SK-MEL-5 (cell line): ENCODE results near the gene HTR1E. TPM values are rescaled to one million over a fixed set of nuclear protein-coding genes. Genes with fewer than 3 reads are reported as not detected.
"Not testable (repeated sequence)": the region's sequence is repeated elsewhere in the genome, so short reads cannot be mapped to it uniquely, and the experiment has no call there.

Experiments
- DNase-seq: peaks from one replicate; pipeline ENCODE4 v3.0.0-alpha.2; 2016; ENCODE audit warnings: low read depth, low spot score
- in situ Hi-C: cut with HindIII; loops from 2 replicates; pipeline ENCODE4 v1.10.0; 2016; ENCODE audit warnings: low sequenced_read_pairs, high pct_unique_total_duplicates, low pct_unique_long_range_greater_than_20kb
- polyA plus RNA-seq, 2 experiments: library from polyadenylated mRNA; depleted of rRNA; stranded (reverse); fragments of >200 nt; gene quantifications; 2 replicates each; pipeline ENCODE4 v1.2.3, GENCODE V29; 2015
- total RNA-seq: library from RNA; depleted of rRNA; stranded (reverse); fragments of >200 nt; shearing (Covaris generic); gene quantifications from 2 replicates; pipeline ENCODE4 v1.2.3, GENCODE V29; 2014; rRNA removed

The HTR1E gene
- not detected in 2 replicates for total RNA-seq
- not detected in 2 replicates for polyA plus RNA-seq (2015; cell fraction: cytosol; rRNA removed)
- not detected in 2 replicates for polyA plus RNA-seq (2015; cell fraction: nucleus; rRNA removed)

DNA sequence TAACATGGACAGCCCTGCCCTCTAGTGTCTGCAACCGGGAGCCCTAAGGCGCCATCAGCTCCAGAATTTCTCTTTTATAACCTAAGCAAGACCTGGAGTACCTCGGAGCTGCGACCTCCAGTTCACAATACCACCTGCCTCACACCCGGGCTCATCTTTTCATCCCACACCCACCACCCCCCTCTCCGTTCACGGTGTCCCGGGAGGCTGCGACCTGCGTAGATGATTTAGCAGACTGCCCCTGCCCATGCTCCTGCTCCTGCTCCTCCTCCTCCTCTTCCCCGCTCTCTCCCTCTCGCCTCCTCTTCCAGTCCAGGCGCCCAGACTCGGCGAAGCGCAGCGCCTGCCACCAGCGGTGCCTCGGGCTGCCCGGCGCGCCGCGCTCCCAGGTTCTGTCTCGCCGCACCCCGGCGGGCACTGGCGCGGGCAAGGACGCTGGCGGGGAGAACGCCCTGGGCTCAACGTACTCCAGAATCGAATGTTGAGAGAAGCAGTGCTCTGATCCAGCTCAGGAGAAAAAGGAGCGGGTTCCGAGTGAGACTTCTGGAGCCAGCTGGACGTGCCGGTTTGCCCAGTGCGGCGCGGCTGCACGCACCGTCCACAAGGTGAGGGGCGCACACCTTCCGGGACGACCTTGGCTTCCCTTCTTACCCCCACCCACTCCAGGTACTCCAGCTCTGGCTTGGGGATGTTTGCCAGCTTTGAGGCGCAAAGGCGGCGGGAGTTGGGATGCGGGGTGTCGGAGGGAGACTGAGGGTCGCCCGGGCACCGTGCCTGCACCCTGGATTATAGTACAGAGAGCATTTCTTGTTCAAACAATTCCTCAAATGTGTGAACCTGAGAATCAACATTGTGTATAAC lies at the start of gene HTR1E:
Gene HTR1E (plus strand): TSS at position 310 of the 861 bp plus-strand sequence. CDS start 77,807 bp downstream, outside the sequence.
- in situ Hi-C loops = no loop called here

DNA sequence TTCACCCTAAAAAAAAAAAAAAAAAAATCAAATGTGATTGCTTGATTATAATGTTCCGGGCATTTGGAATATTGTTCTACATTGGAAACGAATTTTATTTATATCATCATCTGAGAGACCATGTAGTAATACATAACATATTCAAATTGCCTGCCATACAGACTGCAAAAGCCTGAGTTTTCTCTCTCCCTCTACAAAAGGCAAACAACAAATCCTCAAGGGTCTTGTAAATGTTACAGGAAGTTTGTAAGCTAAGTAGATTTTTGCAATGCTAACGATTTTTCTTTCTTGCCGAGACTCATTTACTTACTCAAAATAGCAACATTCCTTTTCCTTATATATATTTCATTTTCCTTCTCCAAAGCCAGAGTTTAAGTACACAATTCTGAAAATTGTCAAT lies 49.0 kb upstream of the HTR1E start:
- in situ Hi-C loops = no loop called here
- DNase-seq = no peak

More for the DNA sequence above, at the start of gene HTR1E:
- peak; percentile 54 for DNase-seq

DNA sequence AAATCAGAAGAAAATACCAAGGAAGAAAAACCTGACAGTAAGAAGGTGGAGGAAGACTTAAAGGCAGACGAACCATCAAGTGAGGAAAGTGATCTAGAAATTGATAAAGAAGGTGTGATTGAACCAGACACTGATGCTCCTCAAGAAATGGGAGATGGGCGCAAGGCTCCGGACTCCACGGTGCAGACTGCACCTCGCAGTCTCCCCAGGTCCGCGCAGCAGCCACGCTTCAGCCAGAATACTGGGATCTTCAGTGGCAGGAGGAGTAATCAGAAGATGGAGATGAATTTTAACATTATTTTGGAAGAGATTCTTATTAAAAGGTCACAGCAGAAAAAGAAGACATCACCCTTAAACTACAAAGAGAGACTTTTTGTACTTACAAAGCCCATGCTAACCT lies 40.1 kb upstream of the HTR1E start:
- DNase-seq, in situ Hi-C loops: not testable (repeated sequence)

- in situ Hi-C loops = no loop called here
- DNase-seq = no peak
These were observed 23.5 kb upstream of the HTR1E start for GRCh38 chr6:86913795-86914194.

DNA sequence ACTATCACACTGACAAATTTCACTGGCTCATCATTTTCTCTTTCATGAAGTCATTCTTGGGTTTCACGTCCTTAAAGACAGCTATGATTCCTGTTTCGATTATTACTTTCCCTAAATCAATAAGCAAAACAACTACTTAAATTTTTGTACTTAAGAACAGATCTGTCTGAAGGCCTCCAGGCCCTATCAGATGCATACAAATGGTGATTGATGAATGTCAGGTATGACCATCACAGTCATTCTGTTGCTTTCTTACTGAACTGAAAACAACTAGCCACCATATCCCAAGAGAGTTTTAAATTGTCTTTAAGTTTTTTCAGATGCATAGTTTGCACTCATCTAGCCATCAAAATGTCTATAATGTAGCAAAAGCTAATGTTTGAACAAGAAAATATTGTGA lies 20.9 kb upstream of the HTR1E start:
- DNase-seq = no peak
- in situ Hi-C loops = no loop called here

DNA sequence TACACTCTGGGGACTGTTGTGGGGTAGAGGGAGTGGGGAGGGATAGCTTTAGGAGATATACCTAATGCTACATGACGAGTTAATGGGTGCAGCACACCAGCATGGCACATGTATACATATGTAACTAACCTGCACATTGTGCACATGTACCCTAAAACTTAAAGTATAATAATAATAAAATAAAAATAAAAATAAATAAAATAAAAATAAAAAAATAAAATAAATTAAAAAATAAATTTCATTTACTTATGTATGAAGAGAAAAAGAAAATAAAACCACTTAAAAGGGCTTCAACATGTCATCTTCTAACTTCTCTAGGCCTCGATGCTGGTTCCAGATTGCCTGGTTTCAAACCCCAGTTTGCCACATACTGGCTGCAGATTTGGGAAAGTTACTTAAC lies 10.2 kb upstream of the HTR1E start:
- DNase-seq, in situ Hi-C loops: not testable (repeated sequence)

- in situ Hi-C loops, DNase-seq: not testable (repeated sequence)
These were observed 9.5 kb upstream of the HTR1E start for GRCh38 chr6:86927859-86928258.

DNA sequence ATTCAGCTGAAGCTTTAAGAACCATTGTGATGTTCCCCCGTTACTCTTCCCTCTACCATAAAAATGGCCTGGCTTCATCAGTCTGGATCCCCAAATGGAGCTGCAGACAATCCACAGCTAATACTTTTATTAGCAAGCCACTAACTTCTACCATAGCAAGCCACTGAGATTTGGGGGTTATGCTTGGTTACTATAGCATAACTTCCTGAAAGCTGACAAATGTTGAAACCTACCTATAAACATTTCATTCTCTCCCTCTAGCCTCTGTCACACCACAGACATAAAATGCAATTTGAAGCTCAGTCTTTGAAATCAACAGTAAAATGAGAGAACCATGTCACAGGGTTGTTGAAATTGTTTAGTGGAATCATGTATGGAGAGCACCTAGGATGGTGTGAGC lies 3.0 kb upstream of the HTR1E start:
- in situ Hi-C loops = no loop called here
- no peak for DNase-seq

DNA sequence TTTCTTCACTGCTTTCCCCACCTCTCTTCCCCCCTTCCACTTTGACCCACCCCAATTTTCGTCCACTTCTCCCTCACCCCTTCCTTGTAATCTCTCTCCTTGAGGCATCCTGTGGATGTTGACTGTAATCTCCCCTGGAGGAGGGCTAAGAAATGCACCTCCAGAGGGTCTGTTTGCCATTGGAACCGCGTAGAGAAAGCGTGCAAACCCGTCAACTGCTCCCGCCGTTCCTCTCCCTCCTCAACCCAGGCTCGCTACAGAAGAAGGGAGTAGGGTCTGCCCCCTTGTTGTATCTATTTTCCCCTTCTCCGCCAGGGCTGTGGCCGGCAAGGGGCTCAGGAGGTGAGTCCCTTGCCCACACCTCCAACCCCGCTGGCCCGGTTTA lies 502 bp upstream of the HTR1E start:
- no peak for DNase-seq
- in situ Hi-C loops = no loop called here

- in situ Hi-C loops = no loop called here
- no peak for DNase-seq
These were observed 1.5 kb downstream of the HTR1E start for GRCh38 chr6:86938814-86939213.

- in situ Hi-C loops = no loop called here
- no peak for DNase-seq
These were observed 4.1 kb downstream of the HTR1E start for GRCh38 chr6:86941461-86941860.

DNA sequence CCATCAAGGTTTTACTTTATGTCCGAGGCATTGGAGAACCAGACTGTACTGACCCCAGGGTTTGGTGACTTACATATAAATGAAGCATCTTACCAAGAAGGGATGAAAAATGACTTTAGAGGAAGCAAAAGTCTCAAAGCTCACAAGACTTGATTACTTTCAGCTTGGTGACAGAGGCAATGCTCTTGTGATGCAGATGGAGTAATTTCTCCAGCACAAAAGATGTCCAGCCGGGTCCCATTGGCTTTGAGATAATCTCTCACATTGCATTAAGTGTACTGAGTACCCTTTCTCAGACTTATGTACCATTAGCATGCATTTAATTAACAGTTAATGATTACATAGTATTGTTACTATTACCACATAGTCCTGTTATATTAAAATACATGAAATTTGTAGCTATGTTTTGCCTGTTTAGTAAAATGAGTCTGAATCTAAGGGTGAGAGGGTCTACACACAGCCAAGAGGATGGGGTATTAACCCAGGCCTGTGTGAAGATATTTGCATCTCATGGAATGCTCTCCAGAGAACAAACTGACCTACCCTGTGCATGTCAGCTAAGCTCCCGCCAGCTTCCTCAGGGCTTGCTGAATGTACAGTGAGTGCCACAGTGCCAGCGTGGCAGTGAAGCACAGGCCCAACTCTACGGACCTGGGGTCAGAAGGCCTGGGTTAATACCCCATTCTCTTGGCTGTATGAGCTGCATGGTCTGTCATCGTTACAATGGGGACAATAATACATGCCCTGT lies 5.6 kb downstream of the HTR1E start:
- in situ Hi-C loops = no loop called here
- DNase-seq = no peak

DNA sequence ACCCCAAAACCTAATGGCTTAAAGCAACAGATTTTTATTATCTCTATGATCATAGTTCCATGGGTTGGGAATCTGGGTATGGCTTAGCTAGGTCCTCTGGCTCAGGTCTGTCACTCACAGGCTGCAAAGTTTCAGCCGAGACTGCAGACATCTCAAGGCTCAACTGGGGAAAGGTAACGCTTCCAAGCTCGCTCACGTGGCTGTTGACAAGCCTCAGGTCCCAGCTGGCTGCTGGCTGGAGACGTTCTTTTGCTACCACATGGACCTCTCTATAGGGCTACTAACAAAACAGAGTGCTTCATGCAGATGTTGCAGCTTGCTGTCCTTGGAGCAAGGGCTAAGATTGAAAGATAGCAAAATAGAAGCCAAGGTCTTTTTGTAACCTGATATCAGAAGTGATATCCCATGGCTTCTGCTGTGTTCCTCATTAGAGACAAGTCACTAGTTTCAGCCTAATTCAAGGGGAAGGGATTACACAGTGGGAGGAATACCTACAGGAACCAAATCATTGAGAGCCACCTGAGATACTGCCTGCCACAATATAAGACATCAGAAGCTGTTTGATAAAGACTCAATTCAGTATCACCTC lies 6.6 kb downstream of the HTR1E start:
- no peak for DNase-seq
- in situ Hi-C loops = no loop called here

- no peak for DNase-seq
These were observed 12.4 kb downstream of the HTR1E start for GRCh38 chr6:86949771-86950170.

DNA sequence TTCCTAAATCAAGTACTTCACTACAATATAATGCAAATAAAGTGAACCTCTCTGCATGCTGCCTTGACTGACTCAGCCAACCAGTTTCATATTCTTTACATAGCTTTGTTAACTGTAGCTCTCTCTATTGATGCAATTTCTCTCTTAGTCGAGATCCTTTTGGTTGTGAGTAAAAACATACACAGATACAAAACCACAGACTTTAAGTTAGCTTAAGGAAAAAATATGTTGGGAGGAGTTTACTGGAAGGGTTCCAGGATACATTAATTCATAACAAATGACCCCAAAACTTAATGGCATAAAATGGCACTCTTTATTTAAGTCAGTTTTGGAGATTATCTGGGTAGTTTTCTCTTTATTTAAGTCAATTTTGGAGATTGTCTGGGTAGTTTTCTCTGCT lies 15.7 kb downstream of the HTR1E start:
- in situ Hi-C loops = no loop called here
- no peak for DNase-seq

More at GRCh38 chr6:86949771-86950170, 12.4 kb downstream of the HTR1E start:
- in situ Hi-C loops = no loop called here

GRCh38 chr6:86959656-86960055 lies 22.3 kb downstream of the HTR1E start:
- in situ Hi-C loops = no loop called here

DNA sequence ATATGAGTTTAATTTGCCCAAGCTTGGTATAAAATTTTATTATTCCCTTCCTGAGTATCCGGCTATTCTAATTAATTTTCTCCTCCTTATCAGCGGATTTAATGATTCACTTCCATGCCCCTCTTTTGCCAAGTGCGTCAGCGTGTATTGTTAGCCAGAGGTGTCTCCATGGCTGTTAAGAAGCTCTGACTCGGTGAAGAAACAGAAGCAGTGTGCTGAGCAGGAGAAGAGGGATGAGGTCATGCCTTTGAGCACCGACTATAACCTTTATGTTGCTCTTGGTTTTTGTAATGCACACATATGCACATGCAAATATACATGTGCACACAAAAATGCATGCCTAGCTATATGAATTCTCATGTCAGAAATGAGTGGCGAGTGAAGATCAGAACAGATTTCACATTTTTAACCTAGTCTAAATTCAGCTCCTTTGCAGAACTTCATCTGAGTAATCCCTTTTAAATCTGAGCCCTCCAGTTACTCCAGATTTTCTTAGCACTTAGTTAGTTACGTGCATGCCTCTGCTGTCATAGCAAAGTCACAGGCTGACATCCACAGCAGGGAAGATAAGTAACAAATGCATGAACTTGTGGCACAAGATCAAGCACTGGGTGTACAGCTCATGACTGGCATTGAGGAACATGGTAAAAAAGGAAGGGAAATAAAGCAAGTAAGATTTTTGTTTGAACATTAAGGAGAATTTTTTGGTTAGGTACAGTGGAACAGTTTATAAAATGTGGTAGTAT lies 24.3 kb downstream of the HTR1E start:
- no peak for DNase-seq
- in situ Hi-C loops = no loop called here

More at GRCh38 chr6:86959656-86960055, 22.3 kb downstream of the HTR1E start:
- DNase-seq = no peak
